DND-41 (cell line): ENCODE results near the gene GALNT18.

Experiments
- ATAC-seq: fragments of 200-7000 bp; cut with Tn5 transposase; 3 replicates; pipeline ENCODE4 v1.9.1; 2021; ENCODE audit warnings: low read depth; ENCODE audit not compliant: insufficient read depth
- DNase-seq: peaks from one replicate; pipeline ENCODE4 v3.0.0-alpha.2; 2020
- H2AFZ ChIP-seq: 2 replicates; pipeline ENCODE4 v1.6.0; 2012; ENCODE audit warnings: low read depth, low read length
- H3K27ac ChIP-seq: 2 replicates; pipeline ENCODE4 v1.5.1; 2012; ENCODE audit warnings: low read length, inconsistent platforms
- H3K27me3 ChIP-seq: fragments of 200-600 bp; sonication (generic); 2 replicates; pipeline ENCODE4 v1.6.0; 2012; ENCODE audit warnings: low read length, mild to moderate bottlenecking, inconsistent platforms; ENCODE audit not compliant: insufficient read depth, poor library complexity
- H3K36me3 ChIP-seq: 2 replicates; pipeline ENCODE4 v1.5.1; 2012; ENCODE audit warnings: low read length, inconsistent platforms; ENCODE audit not compliant: insufficient read depth
- H3K4me1 ChIP-seq: 2 replicates; pipeline ENCODE4 v1.5.1; 2012; ENCODE audit warnings: mild to moderate bottlenecking, low read length; ENCODE audit not compliant: insufficient read depth
- H3K4me2 ChIP-seq: 2 replicates; pipeline ENCODE4 v1.6.0; 2012; ENCODE audit warnings: mild to moderate bottlenecking, moderate library complexity, low read length, inconsistent platforms; ENCODE audit not compliant: insufficient read depth
- H3K4me3 ChIP-seq, 2 experiments: fragments of 200-600 bp in 1 of 2; shearing (Covaris generic) in 1 of 2; 2 replicates each; pipeline ENCODE4 v1.5.1; 2012 to 2016; ENCODE audit warnings: inconsistent platforms in 2 of 2, low read length in 2 of 2, mild to moderate bottlenecking in 2 of 2, low read depth in 1 of 2, moderate library complexity in 1 of 2
- H3K79me2 ChIP-seq: 2 replicates; pipeline ENCODE4 v1.6.0; 2012; ENCODE audit warnings: low read length, inconsistent platforms; ENCODE audit not compliant: insufficient read depth
- H3K9ac ChIP-seq: 2 replicates; pipeline ENCODE4 v1.6.0; 2012; ENCODE audit warnings: low read depth, mild to moderate bottlenecking, inconsistent platforms, low read length, moderate library complexity
- H3K9me3 ChIP-seq: 2 replicates; pipeline ENCODE4 v1.5.1; 2012; ENCODE audit warnings: low read length, moderate library complexity, mild to moderate bottlenecking, inconsistent platforms; ENCODE audit not compliant: insufficient read depth, severe bottlenecking
- H4K20me1 ChIP-seq: 2 replicates; pipeline ENCODE4 v1.6.0; 2012; ENCODE audit warnings: low read length; ENCODE audit not compliant: insufficient read depth
- CTCF ChIP-seq: IDR thresholded peaks from 2 replicates; pipeline ENCODE4 v1.5.1; 2012; ENCODE audit warnings: borderline replicate concordance, low read length, moderate library complexity, mild to moderate bottlenecking; ENCODE audit not compliant: poor library complexity, severe bottlenecking; ENCODE audit errors: extremely low read depth
- EZH2 ChIP-seq: IDR thresholded peaks from 3 replicates; pipeline ENCODE4 v1.6.1; 2012; ENCODE audit warnings: borderline replicate concordance, low read depth, mild to moderate bottlenecking, moderate library complexity, low read length, inconsistent platforms; ENCODE audit not compliant: severe bottlenecking

GALNT18 gene

GRCh38 chr11:11486002-11486401 lies 135.8 kb downstream of the GALNT18 start:
- H3K4me3 ChIP-seq, result no peak overlapping the region
- H3K9ac ChIP-seq, result no peak overlapping the region
- ATAC-seq, result no peak
- H3K36me3 ChIP-seq, result no peaks in the 10 kb centered on the region
- no peaks in the 10 kb centered on the region for H3K79me2 ChIP-seq
- TF ChIP-seq EZH2 (no peak), CTCF (no peak)
- peaks cover 7% of the 10 kb centered on the region for H3K27me3 ChIP-seq
- H2AFZ ChIP-seq, result no peak overlapping the region
- no peaks in the 10 kb centered on the region for H4K20me1 ChIP-seq
- H3K4me1 ChIP-seq, result no peaks in the 10 kb centered on the region
- no peak overlapping the region for H3K4me2 ChIP-seq
- DNase-seq, result no peak
- no peak overlapping the region for H3K27ac ChIP-seq
- H3K9me3 ChIP-seq, result no peaks in the 10 kb centered on the region

- no peaks in the 10 kb centered on the region for H3K36me3 ChIP-seq
Measured at GRCh38 chr11:11483627-11484026, 138.2 kb downstream of the GALNT18 start.

GRCh38 chr11:11482730-11483129 lies 139.1 kb downstream of the GALNT18 start:
- H3K79me2 ChIP-seq, result no peaks in the 10 kb centered on the region
- no peaks in the 10 kb centered on the region for H3K36me3 ChIP-seq
- ATAC-seq, result no peak
- H3K9ac ChIP-seq, result no peak overlapping the region
- peaks cover 21% of the 10 kb centered on the region for H3K27me3 ChIP-seq
- no peaks in the 10 kb centered on the region for H3K4me1 ChIP-seq
- H2AFZ ChIP-seq, result no peak overlapping the region
- no peaks in the 10 kb centered on the region for H3K9me3 ChIP-seq
- DNase-seq, result no peak
- H4K20me1 ChIP-seq, result no peaks in the 10 kb centered on the region
- no peak for TF ChIP-seq EZH2
- TF ChIP-seq CTCF, result no peak
- no peak overlapping the region for H3K4me3 ChIP-seq
- H3K27ac ChIP-seq, result no peak overlapping the region
- H3K4me2 ChIP-seq, result no peak overlapping the region

More at GRCh38 chr11:11483627-11484026, 138.2 kb downstream of the GALNT18 start:
- no peak overlapping the region for H3K27ac ChIP-seq
- DNase-seq, result no peak
- no peak overlapping the region for H3K9ac ChIP-seq
- no peaks in the 10 kb centered on the region for H4K20me1 ChIP-seq
- no peaks in the 10 kb centered on the region for H3K9me3 ChIP-seq
- H3K4me3 ChIP-seq, result no peak overlapping the region
- H3K4me1 ChIP-seq, result no peaks in the 10 kb centered on the region
- no peak overlapping the region for H3K4me2 ChIP-seq
- no peak for ATAC-seq
- H3K79me2 ChIP-seq, result no peaks in the 10 kb centered on the region
- peaks cover 21% of the 10 kb centered on the region for H3K27me3 ChIP-seq
- TF ChIP-seq EZH2 (no peak), CTCF (no peak)
- H2AFZ ChIP-seq, result no peak overlapping the region

- no peaks in the 10 kb centered on the region for H3K36me3 ChIP-seq
- H3K4me2 ChIP-seq, result no peak overlapping the region
- H3K27me3 ChIP-seq, result peaks cover 24% of the 10 kb centered on the region
- H3K27ac ChIP-seq, result no peak overlapping the region
- H3K4me1 ChIP-seq, result no peaks in the 10 kb centered on the region
- TF ChIP-seq EZH2, result no peak
- TF ChIP-seq CTCF, result no peak
- DNase-seq (no peak), ATAC-seq (no peak)
- no peaks in the 10 kb centered on the region for H4K20me1 ChIP-seq
- no peak overlapping the region for H3K4me3 ChIP-seq
- no peaks in the 10 kb centered on the region for H3K9me3 ChIP-seq
- H2AFZ ChIP-seq, result no peak overlapping the region
- H3K79me2 ChIP-seq, result no peaks in the 10 kb centered on the region
- no peak overlapping the region for H3K9ac ChIP-seq
Measured at GRCh38 chr11:11481371-11481770, 140.4 kb downstream of the GALNT18 start.
